Stimulated activated CD8-positive, alpha-beta memory T cell treated with anti-CD3 and anti-CD28 coated beads, Interleukin-7, amount 100 ng/mL, for 48 hours (primary cell): ENCODE measurements around the gene TOMM6.

Experiments used
- DNase-seq, 2 donors: peaks; one replicate each; pipeline ENCODE4 v3.0.0-alpha.2; 2020; ENCODE audit warnings: low read depth in 1 of 2; ENCODE audit errors: extremely low read depth in 1 of 2

The TOMM6 gene

DNA sequence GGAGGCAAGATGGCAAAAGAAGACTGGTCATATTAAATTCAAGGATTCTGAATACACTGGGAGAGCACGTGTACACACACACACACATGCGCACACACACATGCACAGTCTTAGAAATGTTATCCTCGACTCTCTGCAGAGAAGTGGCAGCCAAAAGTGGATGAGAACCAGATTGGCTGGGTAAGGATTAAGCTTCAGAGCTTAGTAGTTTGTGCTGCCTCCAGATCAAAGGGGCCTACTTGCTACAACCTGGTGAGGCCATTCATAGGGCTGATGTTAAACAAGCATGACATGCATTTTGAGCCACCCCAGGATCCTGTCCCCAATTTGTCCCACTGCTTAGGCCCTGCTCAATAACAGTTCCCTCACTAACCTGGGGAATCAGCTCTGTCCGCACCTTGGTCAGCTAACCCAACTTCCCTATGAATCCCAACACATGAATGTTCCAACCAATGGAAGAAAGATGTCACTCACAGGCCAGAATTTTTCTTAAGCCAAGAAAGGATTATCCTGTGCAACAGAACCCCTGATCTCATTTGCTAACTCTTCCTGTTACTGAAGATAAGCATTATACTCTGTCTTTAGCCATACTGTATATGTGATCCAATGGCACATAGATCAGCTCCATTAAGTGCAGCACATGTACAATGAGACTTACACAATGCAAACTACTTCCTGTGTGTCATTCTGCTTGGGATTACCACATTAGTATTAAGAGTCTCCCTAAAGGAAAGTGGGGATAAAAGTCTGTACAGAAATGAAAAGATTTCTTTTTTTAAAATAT lies 31.0 kb downstream of the TOMM6 start:
- no peak for DNase-seq

- DNase-seq = no peak
Observed at GRCh38 chr6:41821266-41821665, 33.8 kb downstream of the TOMM6 start.

DNA sequence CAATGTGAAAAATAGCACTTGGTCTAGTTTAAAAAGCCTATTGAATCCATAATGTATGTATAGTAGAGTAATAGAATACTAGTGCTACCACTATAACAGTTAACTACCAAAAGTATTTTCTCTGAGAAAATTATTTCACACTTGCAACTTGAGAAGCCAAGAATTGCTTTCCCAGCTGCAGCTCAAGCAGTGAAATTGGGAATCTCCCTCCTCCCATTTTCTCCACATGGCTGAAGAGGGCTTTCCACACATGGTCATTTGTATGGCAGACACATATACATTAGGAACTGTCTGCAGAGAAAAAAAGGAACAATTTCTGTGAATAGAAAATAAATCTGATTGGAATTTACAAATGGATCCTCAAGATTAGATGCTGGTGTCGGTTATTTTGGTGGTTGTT lies 34.5 kb downstream of the TOMM6 start:
- no peak for DNase-seq

GRCh38 chr6:41823178-41823577 lies 35.7 kb downstream of the TOMM6 start:
- no peak for DNase-seq

- no peak for DNase-seq
Observed at GRCh38 chr6:41824571-41825569, 37.4 kb downstream of the TOMM6 start.

- DNase-seq = no peak
Observed at GRCh38 chr6:41826343-41827022, 39.0 kb downstream of the TOMM6 start.

- DNase-seq = no peak
Observed at GRCh38 chr6:41832263-41832662, 44.8 kb downstream of the TOMM6 start.

DNA sequence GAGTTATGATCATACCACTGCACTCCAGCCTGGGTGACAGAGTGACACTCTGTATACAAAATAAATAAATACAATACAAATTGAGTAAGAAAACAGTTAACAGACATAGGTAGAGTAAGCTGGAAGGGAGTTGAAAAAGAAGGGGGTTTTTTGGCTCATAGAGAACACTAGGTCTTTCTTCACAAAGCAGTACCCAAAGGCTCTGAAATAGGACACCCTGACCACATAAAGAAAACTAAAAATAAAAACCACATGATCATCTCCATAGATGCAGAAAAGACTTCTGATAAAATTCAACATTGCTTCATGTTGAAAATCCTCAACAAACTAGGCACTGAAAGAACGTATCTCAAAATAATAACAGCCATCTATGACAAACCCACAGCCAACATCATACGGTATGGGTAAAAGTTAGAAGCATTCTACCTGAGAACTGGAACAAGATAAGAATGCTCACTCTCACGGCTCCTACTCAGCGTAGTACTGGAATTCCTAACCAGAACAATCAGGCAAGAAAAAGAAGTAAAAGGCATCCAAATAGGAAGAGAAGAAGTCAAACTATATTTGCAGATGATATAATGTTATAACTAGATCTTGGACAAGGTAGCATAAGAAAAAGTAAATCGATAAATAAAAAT lies 48.6 kb downstream of the TOMM6 start:
- no peak for DNase-seq

- no peak for DNase-seq
Observed at GRCh38 chr6:41836660-41837052, 49.2 kb downstream of the TOMM6 start.
